HG03135 (cell line): Measurements from ENCODE around the gene GLB1L3.
"Not testable (repeated sequence)": the region's sequence is repeated elsewhere in the genome, so short reads cannot be mapped to it uniquely, and the experiment has no call there.

Source experiments
- ATAC-seq: cut with Tn5 transposase; IDR thresholded peaks from one replicate; pipeline ENCODE4 v1.9.1; 2021; ENCODE audit warnings: mild to moderate bottlenecking, moderate library complexity; ENCODE audit not compliant: unreplicated experiment

Gene GLB1L3

DNA sequence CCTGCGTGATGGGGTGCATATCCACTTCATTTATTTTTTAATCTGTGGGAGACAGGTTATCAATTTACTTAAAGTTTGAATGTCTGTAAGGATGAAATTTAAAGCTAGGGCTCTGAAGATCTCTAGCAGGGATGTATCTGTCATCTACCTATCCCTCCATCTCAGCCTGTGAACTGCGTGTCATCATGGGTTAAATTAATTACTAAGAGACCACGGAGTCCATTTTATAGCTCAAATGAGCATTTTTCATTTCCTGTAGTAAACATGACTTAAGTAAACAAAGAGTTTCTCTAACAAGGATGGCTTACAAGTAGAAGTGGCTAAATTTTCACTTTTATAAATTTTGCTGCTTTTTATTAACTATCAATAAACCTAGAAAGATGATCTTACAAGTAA is 2.9 kb upstream of the GLB1L3 start:
- ATAC-seq, result no peak

DNA sequence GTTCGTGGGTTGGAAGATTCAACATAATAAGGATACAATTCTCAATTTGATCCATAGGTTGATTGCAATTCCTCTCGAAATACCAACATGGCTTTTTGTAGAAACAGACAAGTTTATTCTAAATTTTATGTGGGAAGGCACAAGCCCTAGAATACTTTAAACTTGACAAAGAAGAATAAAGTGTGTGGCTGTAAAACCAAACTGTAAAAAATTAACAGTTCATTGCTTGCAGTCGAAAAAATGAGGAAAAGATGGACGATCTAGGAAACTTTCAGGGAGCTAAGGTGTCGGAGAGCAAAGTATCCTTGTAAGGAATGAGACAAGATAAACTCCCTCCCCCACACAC is 1.0 kb upstream of the GLB1L3 start:
- no peak for ATAC-seq

- no peak for ATAC-seq
Measured at GRCh38 chr11:134276396-134277182, 410 bp downstream of the GLB1L3 start.

- no peak for ATAC-seq
Measured at GRCh38 chr11:134277183-134278001, 1.2 kb downstream of the GLB1L3 start.

GRCh38 chr11:134278356-134278755 is 2.2 kb downstream of the GLB1L3 start:
- ATAC-seq, result no peak

GRCh38 chr11:134281635-134282034 is 5.5 kb downstream of the GLB1L3 start:
- ATAC-seq, result not testable (repeated sequence)

DNA sequence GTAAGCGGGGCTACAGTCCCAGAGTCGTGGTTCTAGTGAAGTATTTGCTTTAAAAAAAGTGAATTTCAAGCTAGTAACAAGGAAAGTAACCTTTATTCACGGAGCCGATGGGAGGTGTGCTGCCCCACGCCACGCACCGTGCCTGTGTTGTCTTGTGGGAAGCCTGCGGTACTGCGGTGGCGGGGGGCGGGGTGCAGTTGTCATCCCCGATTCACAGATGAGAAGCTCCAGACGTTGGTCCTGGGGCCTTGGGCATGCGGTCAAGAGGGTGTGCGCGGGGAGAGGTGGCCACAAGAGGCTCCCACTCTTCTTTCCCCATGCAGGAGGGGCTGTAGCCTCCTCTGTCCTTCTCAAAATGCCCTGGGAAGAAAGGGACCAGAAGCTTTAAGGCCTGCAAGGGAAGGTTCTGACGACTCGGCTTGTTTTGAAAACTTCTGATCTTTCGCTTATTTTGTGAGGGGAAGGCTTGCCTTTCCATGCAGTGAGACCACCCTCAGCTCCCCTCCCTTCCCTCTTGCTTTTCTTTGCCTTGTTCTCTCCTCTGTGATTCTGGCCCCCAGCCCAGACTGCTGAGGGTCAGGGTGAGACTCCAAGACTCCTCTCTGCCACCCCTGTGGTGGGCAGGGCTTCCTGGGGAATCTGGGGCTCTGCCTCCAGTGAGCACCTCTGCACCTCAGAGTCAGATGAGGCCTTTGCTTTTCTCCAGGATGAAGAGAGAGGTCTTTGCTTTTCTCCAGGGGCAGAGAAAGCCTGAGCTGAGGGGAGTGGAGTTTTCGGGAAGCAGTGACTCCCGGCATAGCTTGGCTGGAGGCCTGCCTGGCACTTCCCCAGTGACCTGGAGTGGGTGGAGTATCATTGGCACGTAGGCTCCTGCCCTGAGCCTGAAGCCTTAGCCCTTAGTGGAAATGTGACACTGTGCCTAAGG is 6.2 kb downstream of the GLB1L3 start:
- no peak for ATAC-seq

DNA sequence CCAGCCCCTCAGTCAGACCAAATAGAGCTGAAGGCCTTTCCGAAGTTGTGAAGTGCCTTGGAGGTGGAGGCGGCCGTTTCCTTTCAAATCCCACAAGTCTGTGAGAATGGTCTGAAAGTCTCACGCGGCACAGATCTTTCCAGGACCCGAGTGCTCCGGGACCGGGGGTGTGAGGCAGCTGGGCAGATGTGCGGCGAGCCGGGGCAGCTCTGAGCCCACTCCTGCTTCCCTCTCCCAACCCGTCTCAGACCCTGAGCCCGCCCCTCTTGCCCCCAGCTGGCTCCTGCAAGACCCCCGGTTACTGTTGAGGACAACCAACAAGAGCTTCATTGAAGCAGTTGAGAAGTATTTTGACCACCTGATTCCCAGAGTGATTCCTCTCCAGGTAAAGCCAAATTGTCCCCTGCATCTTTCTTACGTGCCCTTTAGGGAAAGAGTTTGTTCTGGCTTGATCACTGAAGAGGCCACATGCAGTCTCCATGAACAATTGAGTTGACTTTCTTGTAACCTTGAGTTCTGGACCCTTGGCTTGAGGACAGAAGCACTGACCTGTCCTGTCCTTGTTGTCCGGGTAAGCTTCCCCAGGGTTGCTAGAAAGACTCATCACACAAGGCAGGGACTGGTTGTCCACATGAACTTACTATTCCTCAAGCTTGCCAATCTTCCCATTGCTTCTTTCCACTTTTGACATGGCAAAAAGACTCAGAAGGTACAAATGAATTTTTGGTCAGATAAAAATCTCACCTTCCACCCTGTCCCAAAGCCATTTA is 7.5 kb downstream of the GLB1L3 start:
- no peak for ATAC-seq

DNA sequence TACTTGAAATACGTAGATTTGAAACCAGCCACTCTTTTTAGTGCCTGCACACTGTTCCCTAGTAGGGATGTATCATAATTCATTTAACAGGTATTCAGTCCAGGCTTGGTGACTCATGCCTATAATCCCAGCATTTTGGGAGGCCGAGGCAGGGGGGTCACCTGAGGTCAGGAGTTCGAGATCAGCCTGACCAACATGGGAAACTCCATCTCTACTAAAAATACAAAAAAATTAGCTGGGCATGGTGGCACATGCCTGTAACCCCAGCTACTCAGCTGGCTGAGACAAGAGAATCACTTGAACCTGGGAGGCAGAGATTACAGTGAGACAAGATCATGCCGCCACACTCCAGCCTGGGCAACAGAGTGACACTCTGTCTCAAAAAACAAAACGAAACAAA is 8.2 kb downstream of the GLB1L3 start:
- ATAC-seq, result not testable (repeated sequence)

DNA sequence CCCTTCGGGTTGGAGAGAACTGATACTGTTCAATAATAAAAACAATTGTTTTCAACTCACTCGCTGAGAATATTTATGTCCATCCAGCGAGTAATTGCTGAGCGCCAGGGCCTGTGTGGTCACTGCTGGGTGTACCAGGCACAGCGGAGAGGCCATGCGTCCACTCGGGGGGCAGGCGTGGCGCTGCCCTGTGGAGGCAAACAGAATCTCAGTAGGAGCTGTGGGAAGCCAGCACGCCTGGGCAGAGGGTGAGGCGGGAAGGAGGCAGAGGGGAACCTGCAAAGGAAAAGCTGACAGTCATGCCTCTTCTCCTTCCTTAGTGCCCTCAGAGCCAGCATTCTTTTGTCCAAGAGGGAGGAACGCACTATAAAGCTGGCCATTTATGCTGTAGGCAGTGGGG is 11.4 kb downstream of the GLB1L3 start:
- no peak for ATAC-seq

DNA sequence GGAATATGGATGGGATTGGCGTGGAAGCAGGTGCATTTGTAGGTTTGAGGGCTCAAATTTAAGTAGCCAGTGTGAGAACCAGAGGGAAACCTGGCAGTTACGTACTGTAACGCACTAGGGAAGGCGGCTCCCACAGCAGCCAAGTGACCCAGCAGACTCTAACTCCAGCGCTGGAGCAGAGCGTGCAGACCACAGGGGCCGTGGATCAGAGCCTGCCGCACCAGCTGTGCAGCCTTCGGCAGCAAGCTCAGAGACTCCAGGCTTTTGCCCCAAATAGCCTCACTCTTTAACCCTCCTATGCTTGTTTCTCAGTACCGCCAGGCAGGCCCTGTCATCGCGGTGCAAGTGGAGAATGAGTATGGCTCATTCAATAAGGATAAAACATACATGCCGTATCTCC is 12.3 kb downstream of the GLB1L3 start:
- ATAC-seq, result no peak

DNA sequence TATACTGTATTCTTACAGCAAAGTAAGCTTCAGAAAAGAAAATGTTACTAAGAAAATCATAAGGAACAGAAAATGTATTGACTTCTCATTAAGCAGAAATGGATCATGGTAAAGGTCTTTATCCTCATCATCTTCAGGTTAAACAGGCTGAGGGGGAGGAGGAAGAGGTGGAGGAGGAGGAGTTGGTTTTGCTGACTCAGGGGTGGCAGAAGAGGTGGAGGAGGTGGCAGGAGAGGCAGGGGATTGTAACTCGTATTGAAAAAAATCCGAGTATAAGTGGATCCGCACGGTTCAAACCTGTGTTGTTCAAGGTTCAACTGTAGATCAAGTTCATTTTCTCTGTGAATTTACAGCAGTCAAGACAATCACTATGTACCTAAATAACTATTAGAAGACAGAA is 13.0 kb downstream of the GLB1L3 start:
- no peak for ATAC-seq

DNA sequence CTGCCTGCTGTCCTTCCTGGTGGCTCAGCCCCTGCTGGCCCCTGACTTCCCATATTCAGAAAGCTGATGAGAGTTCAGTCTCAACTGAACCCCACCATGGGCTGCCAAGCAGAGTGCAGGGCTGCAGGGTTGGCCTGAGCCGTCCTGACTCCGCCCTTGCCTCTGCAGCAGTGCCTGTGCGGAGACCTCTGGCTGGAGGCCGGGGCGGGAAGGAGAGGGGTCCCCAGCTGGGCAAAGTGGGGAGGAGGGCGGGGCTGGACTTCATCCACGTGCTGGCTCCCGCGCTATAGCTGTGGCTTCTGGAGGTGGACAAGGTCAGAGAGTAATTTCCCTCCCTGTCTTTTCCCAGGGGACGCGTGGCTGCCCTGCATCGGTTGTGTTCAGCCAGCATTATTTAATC is 13.6 kb downstream of the GLB1L3 start:
- no peak for ATAC-seq

- no peak for ATAC-seq
Measured at GRCh38 chr11:134290646-134291045, 14.5 kb downstream of the GLB1L3 start.

DNA sequence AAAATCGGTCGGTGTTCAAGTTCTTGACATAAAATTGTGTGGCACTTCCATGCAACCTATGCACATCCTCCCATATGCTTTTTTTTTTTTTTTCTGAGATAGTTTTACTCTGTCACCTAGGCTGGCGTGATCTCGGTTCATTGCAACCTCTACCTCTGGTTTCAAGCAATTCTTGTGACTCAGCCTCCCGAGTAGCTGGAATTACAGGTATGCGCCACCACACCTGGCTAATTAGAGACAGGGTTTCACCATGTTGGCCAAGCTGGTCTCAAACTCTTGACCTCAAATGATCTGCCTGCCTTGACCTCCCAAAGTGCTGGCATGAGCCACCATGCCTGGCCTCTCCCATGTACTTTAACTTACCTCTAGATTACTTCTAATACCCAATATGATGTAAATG is 15.0 kb downstream of the GLB1L3 start:
- no peak for ATAC-seq

DNA sequence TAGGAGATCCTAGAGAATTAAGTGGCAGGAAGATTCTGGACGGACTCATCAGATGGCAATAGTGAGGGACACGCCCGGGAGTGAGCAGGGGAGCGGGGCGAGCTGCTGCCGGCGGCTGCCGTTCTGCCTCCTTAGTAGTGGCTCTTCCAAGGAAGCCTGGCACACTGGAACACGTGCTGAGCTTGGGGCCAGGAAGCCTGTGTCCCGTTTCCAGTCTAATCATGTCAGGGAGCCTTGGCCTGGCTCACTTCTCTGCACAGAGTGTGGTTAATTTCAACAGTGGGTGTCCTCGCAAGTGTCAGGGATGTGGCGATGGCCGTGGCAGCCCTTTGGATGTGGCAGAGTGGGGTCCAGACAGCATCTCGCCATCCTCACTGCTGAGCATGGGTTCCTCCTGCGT is 16.5 kb downstream of the GLB1L3 start:
- ATAC-seq, result no peak

DNA sequence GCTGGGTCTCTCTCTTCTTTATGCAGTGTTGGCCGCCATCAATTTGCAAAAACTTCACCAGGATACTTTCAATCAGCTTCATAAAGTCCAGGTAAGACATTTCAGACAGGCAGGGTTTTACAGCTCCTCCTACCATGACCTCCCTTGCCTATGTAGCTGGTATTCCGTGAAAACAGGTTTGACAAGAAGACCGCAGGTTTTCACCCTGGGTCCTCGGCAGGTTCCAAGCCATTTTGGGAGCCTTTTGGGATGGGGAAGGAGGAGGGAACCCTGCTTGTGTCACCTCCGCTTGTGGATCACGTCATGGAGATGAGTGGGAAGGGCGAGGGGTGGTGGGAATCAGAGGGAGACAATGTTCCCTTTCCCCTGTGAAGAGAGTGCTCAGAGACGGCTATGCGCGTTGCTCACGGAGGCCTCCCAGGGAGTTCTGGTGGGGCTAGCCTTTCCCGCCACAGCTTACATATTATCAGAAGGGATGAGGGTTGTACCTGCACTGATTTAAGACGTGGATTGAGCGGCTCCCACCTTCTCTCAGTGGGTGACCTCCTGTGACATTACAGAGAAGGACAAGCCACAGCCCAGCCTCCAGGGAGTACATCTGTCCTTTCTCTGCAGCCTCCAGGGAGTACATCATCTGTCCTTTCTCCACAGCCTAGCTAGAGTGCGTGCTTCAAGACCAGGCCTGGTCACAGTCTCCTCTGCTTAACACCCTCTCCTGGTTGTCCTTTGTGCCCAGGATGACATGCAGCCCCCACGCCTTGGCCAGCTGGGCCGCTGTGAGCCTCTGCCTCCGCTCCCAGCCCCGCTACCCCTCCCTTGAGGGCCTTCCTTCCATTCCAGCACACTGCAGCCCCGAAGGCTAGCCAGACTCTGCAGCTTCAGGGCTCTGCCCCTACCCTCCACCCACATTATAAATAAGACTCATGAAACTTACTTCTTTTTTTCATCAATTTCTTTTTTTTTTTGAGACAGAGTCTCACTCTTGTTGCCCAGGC is 17.2 kb downstream of the GLB1L3 start:
- no peak for ATAC-seq

GRCh38 chr11:134294664-134295063 is 18.5 kb downstream of the GLB1L3 start:
- no peak for ATAC-seq

DNA sequence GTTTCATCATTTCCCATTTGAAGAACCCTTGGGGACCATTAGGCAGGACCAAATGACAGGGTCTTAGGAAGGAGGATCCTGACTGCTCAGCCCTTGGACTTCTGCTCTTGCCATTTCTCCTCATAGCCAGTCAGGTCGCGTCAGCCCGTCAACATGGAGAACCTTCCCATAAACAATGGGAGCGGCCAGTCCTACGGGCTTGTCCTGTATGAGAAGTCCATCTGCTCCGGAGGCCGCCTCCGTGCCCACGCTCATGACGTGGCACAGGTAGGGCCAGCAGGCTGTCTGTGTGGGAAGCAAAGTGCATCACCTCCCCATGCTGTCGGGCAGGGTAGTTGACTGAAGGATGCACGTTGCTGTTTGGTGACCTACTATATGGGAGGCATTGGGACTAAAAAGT is 36.0 kb downstream of the GLB1L3 start:
- no peak for ATAC-seq
